ENCODE data around the gene C6orf62. TPM values are rescaled to one million over a fixed set of nuclear protein-coding genes. Genes with fewer than 3 reads are reported as not detected.

C6orf62 gene
- total and polyA plus RNA-seq, 12 donors = 35.3 to 68.3 (median 41.5) TPM

- no peak overlapping the region for H3K4me3 ChIP-seq
- intact Hi-C loops (cut with DNase I) = loop anchor here in 7 of 10 donors (2.0 to 10.0 kb wide), 5 partner anchors 110 to 258 kb away; no protein-coding TSS in a partner anchor
- no peaks in the 10 kb centered on the region for H3K9me3 ChIP-seq
- H3K4me1 ChIP-seq = peaks cover 0 to 25% (median 12%) of the 10 kb centered on the region in 9 donors
- ATAC-seq (peak in 1 of 8 donors; percentile 4), DNase-seq (no peak)
- no peaks in the 10 kb centered on the region for H3K27me3 ChIP-seq
- peak overlapping the region in 1 of 10 donors; percentile 9 for H3K27ac ChIP-seq
- no peak for TF ChIP-seq CTCF (IDR thresholded peaks at IDR 0.05)
- H3K36me3 ChIP-seq = peaks cover 0 to 17% (median 3%) of the 10 kb centered on the region in 9 donors
- WGBS, 2 donors = 62 to 66% methylated on average over 3 of the region's 3 CpGs
Observed at GRCh38 chr6:24692415-24692814, 26.5 kb downstream of the C6orf62 start.

GRCh38 chr6:24692003-24692402 is 27.0 kb downstream of the C6orf62 start:
- ATAC-seq = peak in 7 of 8 donors; percentile 42 to 91 (median 78)
- H3K27ac ChIP-seq = peak overlapping the region in 1 of 10 donors; percentile 9
- WGBS, 2 donors = 26 to 27% methylated on average over 4 of the region's 4 CpGs
- no peaks in the 10 kb centered on the region for H3K27me3 ChIP-seq
- H3K4me1 ChIP-seq = peaks cover 0 to 23% (median 12%) of the 10 kb centered on the region in 9 donors
- peak in 1 of 2 donors; percentile 39 for DNase-seq
- TF ChIP-seq CTCF (IDR thresholded peaks at IDR 0.05) = no peak
- no peak overlapping the region for H3K4me3 ChIP-seq
- no peaks in the 10 kb centered on the region for H3K9me3 ChIP-seq
- intact Hi-C loops (cut with DNase I) = loop anchor here in 7 of 10 donors (2.0 to 10.0 kb wide), 5 partner anchors 109 to 257 kb away; no protein-coding TSS in a partner anchor
- peaks cover 0 to 18% (median 3%) of the 10 kb centered on the region in 9 donors for H3K36me3 ChIP-seq

GRCh38 chr6:24691550-24691949 is 27.4 kb downstream of the C6orf62 start:
- intact Hi-C loops (cut with DNase I) = loop anchor here in 5 of 10 donors (5.0 to 10.0 kb wide), 3 partner anchors 109 to 257 kb away; no protein-coding TSS in a partner anchor
- TF ChIP-seq CTCF (IDR thresholded peaks at IDR 0.05) = no peak
- no peak for DNase-seq
- no peaks in the 10 kb centered on the region for H3K9me3 ChIP-seq
- peak overlapping the region in 1 of 10 donors; percentile 9 for H3K27ac ChIP-seq
- H3K36me3 ChIP-seq = peaks cover 0 to 23% (median 3%) of the 10 kb centered on the region in 9 donors
- peaks cover 0 to 23% (median 12%) of the 10 kb centered on the region in 9 donors for H3K4me1 ChIP-seq
- ATAC-seq = no peak
- H3K4me3 ChIP-seq = no peak overlapping the region
- WGBS, 2 donors = 79 to 82% methylated on average over 3 of the region's 3 CpGs
- H3K27me3 ChIP-seq = no peaks in the 10 kb centered on the region

- TF ChIP-seq CTCF (IDR thresholded peaks at IDR 0.05) = no peak
- no peak overlapping the region for H3K4me3 ChIP-seq
- no peaks in the 10 kb centered on the region for H3K27me3 ChIP-seq
- H3K4me1 ChIP-seq = peaks cover 0 to 23% (median 12%) of the 10 kb centered on the region in 9 donors
- no peaks in the 10 kb centered on the region for H3K9me3 ChIP-seq
- ATAC-seq (no peak), DNase-seq (no peak)
- 56 to 59% methylated on average over 1 of the region's 1 CpG for WGBS, 2 donors
- intact Hi-C loops (cut with DNase I) = loop anchor here in 5 of 10 donors (5.0 to 10.0 kb wide), 3 partner anchors 108 to 256 kb away; no protein-coding TSS in a partner anchor
- H3K27ac ChIP-seq = no peak overlapping the region
- peaks cover 0 to 23% (median 3%) of the 10 kb centered on the region in 9 donors for H3K36me3 ChIP-seq
Observed at GRCh38 chr6:24690593-24690992, 28.4 kb downstream of the C6orf62 start.

Measured in heart right ventricle (tissue), 16 donors.